Smooth muscle cell (in vitro differentiated cells): ENCODE data around the gene CACNA1C. TPM values are rescaled to one million over a fixed set of nuclear protein-coding genes. Genes with fewer than 3 reads are reported as not detected.
A peak's percentile ranks its signal among the peaks of the same experiment; 100 is the strongest.

Experiments
- DNase-seq: peaks from one replicate; lab custom pipeline; 2025; ENCODE audit not compliant: unreplicated experiment; lab: John Stamatoyannopoulos, UW
- H2AFZ ChIP-seq: fragments of 200-600 bp; sonication (generic); 2 replicates; pipeline ENCODE4 v1.6.0; 2016; ENCODE audit warnings: antibody characterized with exemption, low read depth, mild to moderate bottlenecking
- H3F3A ChIP-seq: fragments of 200-600 bp; sonication (generic); 2 replicates; pipeline ENCODE4 v1.6.0; 2017; ENCODE audit warnings: antibody characterized with exemption, low read depth
- H3K27ac ChIP-seq: fragments of 200-600 bp; sonication (generic); 2 replicates; pipeline ENCODE4 v1.5.1; 2016; ENCODE audit warnings: low read depth, mild to moderate bottlenecking
- H3K27me3 ChIP-seq: fragments of 200-600 bp; sonication (generic); 2 replicates; pipeline ENCODE4 v1.6.1; 2016; ENCODE audit warnings: low read depth, mild to moderate bottlenecking
- H3K36me3 ChIP-seq: fragments of 200-600 bp; sonication (generic); 2 replicates; pipeline ENCODE4 v1.5.1; 2016; ENCODE audit warnings: low read depth
- H3K4me1 ChIP-seq: fragments of 200-600 bp; sonication (generic); 2 replicates; pipeline ENCODE4 v1.5.1; 2016; ENCODE audit warnings: low read depth
- H3K4me2 ChIP-seq: fragments of 200-600 bp; sonication (generic); 2 replicates; pipeline ENCODE4 v1.6.0; 2016; ENCODE audit warnings: mild to moderate bottlenecking
- H3K4me3 ChIP-seq: fragments of 200-600 bp; sonication (generic); 2 replicates; pipeline ENCODE4 v1.5.1; 2016; ENCODE audit warnings: mild to moderate bottlenecking
- H3K79me2 ChIP-seq: fragments of 200-600 bp; sonication (generic); 2 replicates; pipeline ENCODE4 v1.6.0; 2016; ENCODE audit warnings: low read depth, mild to moderate bottlenecking
- H3K9ac ChIP-seq: fragments of 200-600 bp; sonication (generic); 2 replicates; pipeline ENCODE4 v1.6.0; 2016; ENCODE audit warnings: low read depth
- H3K9me3 ChIP-seq: fragments of 200-600 bp; sonication (generic); replicated peaks from 2 replicates; pipeline ENCODE4 v1.5.1; 2016; ENCODE audit warnings: low read depth
- H4K20me1 ChIP-seq: fragments of 200-600 bp; sonication (generic); 2 replicates; pipeline ENCODE4 v1.6.0; 2016; ENCODE audit warnings: low read depth
- CTCF ChIP-seq: fragments of 200-600 bp; sonication (generic); IDR thresholded peaks from 2 replicates; pipeline ENCODE4 v1.5.1; 2017; ENCODE audit warnings: borderline replicate concordance, mild to moderate bottlenecking, antibody characterized with exemption; ENCODE audit not compliant: insufficient read depth, poor library complexity, severe bottlenecking
- WGBS: methylation state at CpG from one replicate; pipeline ENCODE4 v1.1.7; 2016; ENCODE audit warnings: low lambda C conversion rate; 5-methylcytosine and 5-hydroxymethylcytosine counted together
- polyA plus RNA-seq: library from polyadenylated mRNA; unstranded; fragments of >200 nt; fragmentation: Nextera tagmentation; extraction: Ambion mirVana; gene quantifications from 2 replicates; pipeline ENCODE4 v1.2.1, GENCODE V29; 2016
- total RNA-seq: library from RNA; depleted of rRNA; stranded (reverse); fragments of >200 nt; gene quantifications from 2 replicates; pipeline ENCODE4 v1.2.3, GENCODE V29; 2014

CACNA1C gene
- 3.8 and 4.5 TPM in 2 replicates for total RNA-seq
- 1.6 and 2.2 TPM in 2 replicates for polyA plus RNA-seq

- Histone ChIP-seq H3K27me3 (peaks cover 5% of the 10 kb centered on the region), H3K79me2 (no peaks in the 10 kb centered on the region), H3K4me3 (peak within 1 kb of the TSS; percentile 78), H3K4me1 (no peaks in the 10 kb centered on the region), H3K9ac (no peak within 1 kb of the TSS), H3K36me3 (no peaks in the 10 kb centered on the region), H2AFZ (peak within 1 kb of the TSS; percentile 86), H4K20me1 (peaks cover 9% of the 10 kb centered on the region), H3K27ac (no peak within 1 kb of the TSS), H3K9me3 (no peaks in the 10 kb centered on the region), H3K4me2 (peak within 1 kb of the TSS; percentile 98), H3F3A (peaks cover 3% of the 10 kb centered on the region)
- no peak for TF ChIP-seq CTCF
- WGBS, result under 1% methylated on average over 61 of the region's 90 CpGs
- peak; percentile 44 for DNase-seq
These were observed at the start of gene CACNA1C for GRCh38 chr12:2052826-2053678. Gene CACNA1C, plus strand, starts transcription at chr12:2052987. Its CDS starts 576 bp downstream, at chr12:2053563.

GRCh38 chr12:2003676-2004112 is 49.1 kb upstream of the CACNA1C start:
- Histone ChIP-seq H3K36me3 (no peaks in the 10 kb centered on the region), H3K27me3 (no peaks in the 10 kb centered on the region), H3K4me2 (peak overlapping the region; percentile 86), H3K4me3 (peak overlapping the region; percentile 68), H3K9ac (peak overlapping the region; percentile 88), H3K9me3 (no peaks in the 10 kb centered on the region), H4K20me1 (no peaks in the 10 kb centered on the region), H3K79me2 (peaks cover 48% of the 10 kb centered on the region), H2AFZ (peak overlapping the region; percentile 60), H3F3A (peaks cover 11% of the 10 kb centered on the region), H3K4me1 (peaks cover 20% of the 10 kb centered on the region), H3K27ac (peak overlapping the region; percentile 87)
- TF ChIP-seq CTCF, result no peak
- WGBS, result 1% methylated on average over 13 of the region's 13 CpGs
- DNase-seq, result no peak

GRCh38 chr12:2004113-2004929 is 48.5 kb upstream of the CACNA1C start, which contains the start of gene DCP1B:
Gene DCP1B, minus strand, starts transcription at chr12:2004457. Its CDS starts 26 bp downstream, at chr12:2004431.
- H2AFZ ChIP-seq, result peak within 1 kb of the TSS; percentile 92
- H3K4me3 ChIP-seq, result peak within 1 kb of the TSS; percentile 68
- TF ChIP-seq CTCF, result no peak
- peaks cover 20% of the 10 kb centered on the region for H3K4me1 ChIP-seq
- DNase-seq, result peak; percentile 85
- WGBS, result 3% methylated on average over 54 of the region's 55 CpGs
- no peaks in the 10 kb centered on the region for H3K27me3 ChIP-seq
- no peaks in the 10 kb centered on the region for H3K9me3 ChIP-seq
- peak within 1 kb of the TSS; percentile 86 for H3K4me2 ChIP-seq
- H3K79me2 ChIP-seq, result peaks cover 42% of the 10 kb centered on the region
- peaks cover 11% of the 10 kb centered on the region for H3F3A ChIP-seq
- H3K36me3 ChIP-seq, result no peaks in the 10 kb centered on the region
- no peaks in the 10 kb centered on the region for H4K20me1 ChIP-seq
- peak within 1 kb of the TSS; percentile 89 for H3K27ac ChIP-seq
- peak within 1 kb of the TSS; percentile 88 for H3K9ac ChIP-seq
